Astrocyte (in vitro differentiated cells and primary cell): ENCODE measurements around the gene RTF1.

ENCODE experiments used
- EZH2 ChIP-seq: IDR thresholded peaks from 2 replicates; pipeline ENCODE4 v1.6.1; 2012; ENCODE audit warnings: mild to moderate bottlenecking, low read length, inconsistent platforms; ENCODE audit not compliant: insufficient read depth
- TF ChIP-seq, protein P1 (sequence below): IDR thresholded peaks from 2 replicates; pipeline ENCODE4 v1.5.1; 2011; ENCODE audit warnings: low read depth, mild to moderate bottlenecking, inconsistent platforms, low read length, moderate library complexity; ENCODE audit not compliant: insufficient read depth

DNA sequence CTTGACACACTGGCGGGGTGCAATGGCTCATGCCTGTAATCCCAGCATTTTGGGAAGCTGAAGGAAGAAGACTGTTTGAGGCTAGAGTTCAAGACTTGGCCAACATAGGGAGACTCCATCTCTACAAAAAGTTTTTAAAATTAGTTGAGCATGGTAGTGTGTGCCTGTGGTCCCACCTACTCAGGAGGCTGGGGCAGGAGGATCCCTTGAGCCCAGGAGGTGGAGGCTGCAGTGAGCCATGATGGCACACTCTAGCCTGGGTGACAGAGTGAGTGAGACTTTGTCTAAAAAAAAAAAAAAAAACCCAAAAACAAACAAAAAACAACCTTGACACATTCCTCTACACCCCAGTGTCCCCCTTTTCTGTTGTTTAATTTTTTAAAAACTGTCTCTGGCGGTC, 72.7 kb downstream of the RTF1 start:
- TF ChIP-seq, protein P1, sequence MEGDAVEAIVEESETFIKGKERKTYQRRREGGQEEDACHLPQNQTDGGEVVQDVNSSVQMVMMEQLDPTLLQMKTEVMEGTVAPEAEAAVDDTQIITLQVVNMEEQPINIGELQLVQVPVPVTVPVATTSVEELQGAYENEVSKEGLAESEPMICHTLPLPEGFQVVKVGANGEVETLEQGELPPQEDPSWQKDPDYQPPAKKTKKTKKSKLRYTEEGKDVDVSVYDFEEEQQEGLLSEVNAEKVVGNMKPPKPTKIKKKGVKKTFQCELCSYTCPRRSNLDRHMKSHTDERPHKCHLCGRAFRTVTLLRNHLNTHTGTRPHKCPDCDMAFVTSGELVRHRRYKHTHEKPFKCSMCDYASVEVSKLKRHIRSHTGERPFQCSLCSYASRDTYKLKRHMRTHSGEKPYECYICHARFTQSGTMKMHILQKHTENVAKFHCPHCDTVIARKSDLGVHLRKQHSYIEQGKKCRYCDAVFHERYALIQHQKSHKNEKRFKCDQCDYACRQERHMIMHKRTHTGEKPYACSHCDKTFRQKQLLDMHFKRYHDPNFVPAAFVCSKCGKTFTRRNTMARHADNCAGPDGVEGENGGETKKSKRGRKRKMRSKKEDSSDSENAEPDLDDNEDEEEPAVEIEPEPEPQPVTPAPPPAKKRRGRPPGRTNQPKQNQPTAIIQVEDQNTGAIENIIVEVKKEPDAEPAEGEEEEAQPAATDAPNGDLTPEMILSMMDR, result no peak
- TF ChIP-seq EZH2, result no peak
